ENCODE results near the gene ZMYND10.

ZMYND10 gene

GRCh38 chr3:50365842-50366220 is 20.3 kb upstream of the ZMYND10 start:
- Histone ChIP-seq H3K4me3 (ENCODE audit: low read length) (peak overlapping the region; percentile 72), H3K9me3 (ENCODE audit: control insufficient read depth, insufficient read depth, low read length) (no peaks in the 10 kb centered on the region), H3K4me1 (ENCODE audit: control insufficient read depth, low read length) (peaks cover 10% of the 10 kb centered on the region), H3K9me2 (replicated peaks; ENCODE audit: control insufficient read depth, low read length) (no peaks in the 10 kb centered on the region), H3K27ac (ENCODE audit: low read depth, low read length) (no peak overlapping the region), H3K27me3 (ENCODE audit: control insufficient read depth, low read length) (peaks cover 8% of the 10 kb centered on the region), H3F3A (ENCODE audit: control insufficient read depth, insufficient read depth) (no peaks in the 10 kb centered on the region), H4K20me1 (ENCODE audit: control insufficient read depth, insufficient read depth, low read depth, low read length) (no peaks in the 10 kb centered on the region), H3K79me2 (ENCODE audit: control insufficient read depth, low read length) (no peaks in the 10 kb centered on the region), H3K4me2 (ENCODE audit: low read length) (peak overlapping the region; percentile 84), H3K36me3 (ENCODE audit: control insufficient read depth, low read length) (no peaks in the 10 kb centered on the region)
- no peak for TF ChIP-seq CTCF (IDR thresholded peaks at IDR 0.05; ENCODE audit: low read depth, low read length, poor library complexity, severe bottlenecking)
- TF ChIP-seq EZH2phosphoT487 (IDR thresholded peaks at IDR 0.05; ENCODE audit: borderline replicate concordance, low read length), result no peak

GRCh38 chr3:50365080-50365841 is 19.7 kb upstream of the ZMYND10 start:
- Histone ChIP-seq H3K36me3 (ENCODE audit: control insufficient read depth, low read length) (no peaks in the 10 kb centered on the region), H3K4me1 (ENCODE audit: control insufficient read depth, low read length) (peaks cover 10% of the 10 kb centered on the region), H3K9me3 (ENCODE audit: control insufficient read depth, insufficient read depth, low read length) (no peaks in the 10 kb centered on the region), H3K4me2 (ENCODE audit: low read length) (peak overlapping the region; percentile 84), H3F3A (ENCODE audit: control insufficient read depth, insufficient read depth) (no peaks in the 10 kb centered on the region), H4K20me1 (ENCODE audit: control insufficient read depth, insufficient read depth, low read depth, low read length) (no peaks in the 10 kb centered on the region), H3K9me2 (replicated peaks; ENCODE audit: control insufficient read depth, low read length) (no peaks in the 10 kb centered on the region), H3K27ac (ENCODE audit: low read depth, low read length) (no peak overlapping the region), H3K4me3 (ENCODE audit: low read length) (peak overlapping the region; percentile 72), H3K27me3 (ENCODE audit: control insufficient read depth, low read length) (peaks cover 8% of the 10 kb centered on the region), H3K79me2 (ENCODE audit: control insufficient read depth, low read length) (no peaks in the 10 kb centered on the region)
- TF ChIP-seq EZH2phosphoT487 (IDR thresholded peaks at IDR 0.05; ENCODE audit: borderline replicate concordance, low read length) (no peak), CTCF (IDR thresholded peaks at IDR 0.05; ENCODE audit: low read depth, low read length, poor library complexity, severe bottlenecking) (no peak)

- Histone ChIP-seq H3K4me3 (ENCODE audit: low read length) (peak overlapping the region; percentile 72), H3K79me2 (ENCODE audit: control insufficient read depth, low read length) (no peaks in the 10 kb centered on the region), H3K9me2 (replicated peaks; ENCODE audit: control insufficient read depth, low read length) (no peaks in the 10 kb centered on the region), H3K4me1 (ENCODE audit: control insufficient read depth, low read length) (peaks cover 15% of the 10 kb centered on the region), H3F3A (ENCODE audit: control insufficient read depth, insufficient read depth) (no peaks in the 10 kb centered on the region), H3K27ac (ENCODE audit: low read depth, low read length) (no peak overlapping the region), H3K9me3 (ENCODE audit: control insufficient read depth, insufficient read depth, low read length) (no peaks in the 10 kb centered on the region), H3K4me2 (ENCODE audit: low read length) (peak overlapping the region; percentile 84), H3K27me3 (ENCODE audit: control insufficient read depth, low read length) (peaks cover 8% of the 10 kb centered on the region), H4K20me1 (ENCODE audit: control insufficient read depth, insufficient read depth, low read depth, low read length) (no peaks in the 10 kb centered on the region), H3K36me3 (ENCODE audit: control insufficient read depth, low read length) (no peaks in the 10 kb centered on the region)
- TF ChIP-seq EZH2phosphoT487 (IDR thresholded peaks at IDR 0.05; ENCODE audit: borderline replicate concordance, low read length) (no peak), CTCF (IDR thresholded peaks at IDR 0.05; ENCODE audit: low read depth, low read length, poor library complexity, severe bottlenecking) (no peak)
These were observed 19.1 kb upstream of the ZMYND10 start for GRCh38 chr3:50364573-50365079.
